ENCODE measurements around the gene YAP1.

GRCh38 chr11:102135256-102135655 is 25.0 kb downstream of the YAP1 start:
- TF ChIP-seq MEIS1 (CRISPR knock-in tag; IDR thresholded peaks at IDR 0.05; ENCODE audit: borderline replicate concordance), result no peak
- TF ChIP-seq CTCF (tag by site-specific recombination; IDR thresholded peaks at IDR 0.05), result no peak
- TF ChIP-seq ZNF837 (tag by site-specific recombination; IDR thresholded peaks at IDR 0.05), result no peak
- no peak for TF ChIP-seq PRDM4 (tag by site-specific recombination; IDR thresholded peaks at IDR 0.05)
- TF ChIP-seq ZNF311 (tag by site-specific recombination; IDR thresholded peaks at IDR 0.05; ENCODE audit: borderline replicate concordance), result no peak
- no peak for TF ChIP-seq ZNF114 (tag by site-specific recombination; IDR thresholded peaks at IDR 0.05)
- no peak for TF ChIP-seq ZSCAN30 (tag by site-specific recombination; IDR thresholded peaks at IDR 0.05)
- no peak for TF ChIP-seq GLI4 (tag by site-specific recombination; IDR thresholded peaks at IDR 0.05)
- no peak for TF ChIP-seq ZBTB49 (tag by site-specific recombination; IDR thresholded peaks at IDR 0.05; ENCODE audit: low read depth)

All from HEK293 (cell line).